ENCODE data around the gene FOXP1. TPM values are rescaled to one million over a fixed set of nuclear protein-coding genes. Genes with fewer than 3 reads are reported as not detected.

Gene FOXP1
- total and polyA plus RNA-seq, 8 donors, result 13.4 to 74.1 (median 44.1) TPM

DNA sequence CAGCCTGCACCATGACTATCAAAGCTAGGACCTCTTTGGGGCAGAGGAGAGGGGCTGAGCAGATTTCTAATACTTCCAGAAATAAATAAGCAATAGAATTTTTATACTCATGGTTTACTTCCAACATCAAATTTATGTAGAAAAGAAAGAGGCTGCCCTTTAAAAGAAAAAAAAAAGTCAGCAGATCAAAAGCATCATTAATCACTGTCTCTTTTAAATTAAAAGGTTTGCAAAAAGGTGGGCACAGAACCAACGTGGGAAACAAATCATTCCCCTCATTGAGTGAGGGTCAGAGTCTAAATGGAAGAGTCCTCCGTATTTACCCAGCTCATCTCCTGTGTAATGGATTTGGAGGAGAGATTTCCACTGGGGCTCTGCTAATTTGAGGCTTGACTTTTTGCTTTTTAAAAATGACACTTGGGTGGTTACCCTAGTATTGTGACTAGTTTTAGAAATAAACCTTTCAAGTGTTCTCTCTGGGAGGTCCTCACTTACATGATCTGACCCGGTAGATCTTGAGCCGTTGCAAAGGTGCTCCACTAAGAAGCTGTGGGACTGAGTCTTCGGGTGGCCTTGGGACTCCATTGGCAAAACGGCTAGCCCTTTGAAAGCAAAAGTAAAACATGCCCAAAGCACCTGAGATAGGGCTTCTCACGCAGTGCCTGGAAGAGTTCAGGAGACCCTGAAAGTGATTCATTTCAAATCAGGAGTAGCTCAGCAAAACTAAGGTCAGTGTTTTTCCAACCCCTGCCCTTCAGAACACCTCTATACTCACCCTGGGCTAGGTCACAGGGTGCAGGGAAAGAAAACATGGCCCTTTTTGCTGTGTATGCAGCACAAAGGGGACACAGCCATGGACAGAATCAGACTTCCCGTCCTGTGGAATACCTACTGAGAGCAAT, 320.9 kb downstream of the FOXP1 start:
- ATAC-seq, result peak; percentile 40 to 85 (median 65)
- DNase-seq, result peak in 1 of 6 donors; percentile 33
- H3K9me3 ChIP-seq, result no peaks in the 10 kb centered on the region
- intact Hi-C loops (cut with DNase I), result no loop called here
- no peak for FAIRE-seq
- peak overlapping the region in 2 of 4 donors; percentile 30 to 52 for H3K27ac ChIP-seq
- H3K36me3 ChIP-seq, result no peaks in the 10 kb centered on the region
- 41 to 45% methylated on average over 8 of the region's 8 CpGs for WGBS, 2 donors
- H3K27me3 ChIP-seq, result no peaks in the 10 kb centered on the region
- H3K4me1 ChIP-seq, result no peaks in the 10 kb centered on the region
- TF ChIP-seq, protein P1, sequence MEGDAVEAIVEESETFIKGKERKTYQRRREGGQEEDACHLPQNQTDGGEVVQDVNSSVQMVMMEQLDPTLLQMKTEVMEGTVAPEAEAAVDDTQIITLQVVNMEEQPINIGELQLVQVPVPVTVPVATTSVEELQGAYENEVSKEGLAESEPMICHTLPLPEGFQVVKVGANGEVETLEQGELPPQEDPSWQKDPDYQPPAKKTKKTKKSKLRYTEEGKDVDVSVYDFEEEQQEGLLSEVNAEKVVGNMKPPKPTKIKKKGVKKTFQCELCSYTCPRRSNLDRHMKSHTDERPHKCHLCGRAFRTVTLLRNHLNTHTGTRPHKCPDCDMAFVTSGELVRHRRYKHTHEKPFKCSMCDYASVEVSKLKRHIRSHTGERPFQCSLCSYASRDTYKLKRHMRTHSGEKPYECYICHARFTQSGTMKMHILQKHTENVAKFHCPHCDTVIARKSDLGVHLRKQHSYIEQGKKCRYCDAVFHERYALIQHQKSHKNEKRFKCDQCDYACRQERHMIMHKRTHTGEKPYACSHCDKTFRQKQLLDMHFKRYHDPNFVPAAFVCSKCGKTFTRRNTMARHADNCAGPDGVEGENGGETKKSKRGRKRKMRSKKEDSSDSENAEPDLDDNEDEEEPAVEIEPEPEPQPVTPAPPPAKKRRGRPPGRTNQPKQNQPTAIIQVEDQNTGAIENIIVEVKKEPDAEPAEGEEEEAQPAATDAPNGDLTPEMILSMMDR (IDR thresholded peaks at IDR 0.05), result no peak
- H3K4me3 ChIP-seq, result peak overlapping the region in 1 of 4 donors; percentile 12

DNA sequence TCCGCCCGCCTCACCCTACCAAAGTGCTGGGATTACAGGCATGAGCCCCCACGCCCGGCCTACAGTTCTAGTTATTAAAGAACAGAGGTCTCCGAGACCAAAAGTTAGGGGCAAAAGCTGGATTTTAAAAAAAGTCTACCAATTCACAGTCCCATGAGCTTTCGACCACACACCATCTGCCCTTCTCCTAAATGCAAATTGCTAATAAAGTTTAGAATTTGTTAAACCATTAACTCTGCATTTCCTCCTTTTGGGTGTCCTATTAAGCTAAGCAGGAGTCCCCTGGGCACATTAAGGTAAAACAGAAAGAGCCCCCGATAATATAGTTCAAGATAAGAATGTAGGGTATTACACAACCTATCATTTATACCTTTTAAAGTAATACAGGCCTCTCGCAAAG, 322.7 kb downstream of the FOXP1 start:
- TF ChIP-seq, protein P1 (IDR thresholded peaks at IDR 0.05), result no peak
- H3K36me3 ChIP-seq, result no peaks in the 10 kb centered on the region
- H3K27ac ChIP-seq, result no peak overlapping the region
- intact Hi-C loops (cut with DNase I), result no loop called here
- WGBS, 2 donors, result 97 to 98% methylated on average over 8 of the region's 8 CpGs
- H3K4me1 ChIP-seq, result no peaks in the 10 kb centered on the region
- no peak for ATAC-seq
- H3K27me3 ChIP-seq, result no peaks in the 10 kb centered on the region
- no peak for FAIRE-seq
- DNase-seq, result no peak
- H3K9me3 ChIP-seq, result no peaks in the 10 kb centered on the region
- H3K4me3 ChIP-seq, result no peak overlapping the region

- no peak for ATAC-seq
- TF ChIP-seq, protein P1 (IDR thresholded peaks at IDR 0.05), result no peak
- Histone ChIP-seq H3K4me1 (peaks cover 11 to 16% (median 15%) of the 10 kb centered on the region in 3 donors), H3K9me3 (no peaks in the 10 kb centered on the region), H3K4me3 (no peak overlapping the region), H3K27me3 (no peaks in the 10 kb centered on the region), H3K36me3 (no peaks in the 10 kb centered on the region), H3K27ac (no peak overlapping the region)
- no peak for DNase-seq
- WGBS, 2 donors, result 89 to 94% methylated on average over 3 of the region's 3 CpGs
- no peak for FAIRE-seq
- intact Hi-C loops (cut with DNase I), result loop anchor here in 1 of 3 donors (10.0 kb wide), 1 partner anchor 94 kb away; no protein-coding TSS in a partner anchor
Observed at GRCh38 chr3:71258526-71258925, 325.0 kb downstream of the FOXP1 start.

GRCh38 chr3:71258116-71258515, 325.4 kb downstream of the FOXP1 start:
- DNase-seq (no peak), FAIRE-seq (no peak), ATAC-seq (peak in 1 of 4 donors; percentile 6)
- 92 to 93% methylated on average over 1 of the region's 1 CpG for WGBS, 2 donors
- Histone ChIP-seq H3K27ac (no peak overlapping the region), H3K4me1 (peaks cover 13 to 20% (median 18%) of the 10 kb centered on the region in 3 donors), H3K36me3 (no peaks in the 10 kb centered on the region), H3K4me3 (no peak overlapping the region), H3K9me3 (no peaks in the 10 kb centered on the region), H3K27me3 (no peaks in the 10 kb centered on the region)
- intact Hi-C loops (cut with DNase I), result loop anchor here in 1 of 3 donors (10.0 kb wide), 1 partner anchor 93 kb away; no protein-coding TSS in a partner anchor
- TF ChIP-seq, protein P1 (IDR thresholded peaks at IDR 0.05), result no peak
